H1 (cell line): ENCODE data around the gene LCP1.

Experiments
- CTCF ChIP-seq, 3 experiments: IDR thresholded peaks; 1 replicate in 2 of 3; 2 replicates in 1 of 3; pipeline versions ENCODE4 v1.5.1 to v1.6.1; 2011; ENCODE audit warnings: low read length in 3 of 3, mild to moderate bottlenecking in 3 of 3, inconsistent platforms in 2 of 3, low read depth in 1 of 3, moderate library complexity in 1 of 3; ENCODE audit not compliant: insufficient read depth in 1 of 3; ENCODE audit errors: control extremely low read depth in 1 of 3
- E2F6 ChIP-seq: IDR thresholded peaks from 2 replicates; pipeline ENCODE4 v1.6.1; 2012; ENCODE audit warnings: inconsistent platforms

- no peak for TF ChIP-seq CTCF (IDR thresholded peaks at IDR 0.05; ENCODE audit: control extremely low read depth in 1 of 3, insufficient read depth in 1 of 3, low read depth in 1 of 3, low read length in 3 of 3)
- no peak for TF ChIP-seq E2F6
These were observed 36.0 kb downstream of the LCP1 start for GRCh38 chr13:46145950-46146349.
